Right ventricle myocardium inferior (tissue), 1 donor: ENCODE measurements around the gene MARCHF2. TPM values are rescaled to one million over a fixed set of nuclear protein-coding genes. Genes with fewer than 3 reads are reported as not detected.
"Not testable (repeated sequence)": the region's sequence is repeated elsewhere in the genome, so short reads cannot be mapped to it uniquely, and the experiment has no call there.

Experiments used
- ATAC-seq: fragments of 200-7000 bp; cut with Tn5 transposase; one replicate; pipeline ENCODE4 v1.9.1; 2020; ENCODE audit warnings: mild to moderate bottlenecking, moderate library complexity
- DNase-seq: peaks from one replicate; pipeline ENCODE4 v3.0.0; 2021; ENCODE audit errors: missing footprints
- intact Hi-C: fragments of 100-400 bp; cut with DNase I; formaldehyde crosslinking; loops from one replicate; pipeline ENCODE4 v1.11.0; 2022
- total RNA-seq: library from RNA; stranded (reverse); fragmentation: NEBNext Ultra II Directional; extraction: Animal tissue kit (Norgen Biotek cat#: 25700); gene quantifications from one replicate; pipeline ENCODE4 v1.2.1, GENCODE V29; 2021
- donor health status: DM: no; HTN: yes; CAD: no; lungs with severe emphysema.

MARCHF2 gene
- total RNA-seq, 1 donor from 2014 or later, result 110 TPM

DNA sequence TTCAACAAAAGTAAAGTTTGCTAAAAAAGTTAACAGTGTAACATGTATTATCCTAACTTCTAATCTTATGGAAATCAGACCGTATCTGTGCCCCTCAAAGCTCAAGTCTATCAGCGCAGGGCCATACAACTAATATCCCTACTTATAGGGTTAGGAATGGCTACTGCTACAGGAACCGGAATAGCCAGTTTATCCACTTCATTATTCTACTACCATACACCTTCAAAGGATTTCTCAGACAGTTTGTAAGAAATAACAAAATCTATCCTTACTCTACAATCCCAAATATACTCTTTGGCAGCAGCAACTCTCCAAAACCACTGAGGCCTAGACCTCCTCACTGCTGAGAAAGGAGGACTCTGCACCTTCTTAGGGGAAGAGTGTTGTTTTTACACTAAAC, 27.5 kb upstream of the MARCHF2 start:
- intact Hi-C loops, result not testable (repeated sequence)

DNA sequence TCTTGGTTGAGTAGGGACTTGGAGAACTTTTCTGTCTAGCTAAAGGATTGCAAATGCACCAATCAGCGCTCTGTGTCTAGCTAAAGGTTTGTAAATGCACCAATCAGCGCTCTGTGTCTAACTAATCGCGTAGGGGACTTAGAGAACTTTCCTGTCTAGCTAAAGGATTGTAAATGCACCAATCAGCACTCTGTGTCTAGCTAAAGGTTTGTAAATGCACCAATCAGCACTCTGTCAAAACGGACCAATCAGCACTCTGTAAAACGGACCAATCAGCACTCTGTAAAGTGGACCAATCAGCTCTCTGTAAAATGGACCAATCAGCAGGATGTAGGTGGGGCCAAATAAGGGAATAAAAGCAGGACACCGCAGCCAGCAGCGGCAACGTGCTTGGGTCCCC, 26.7 kb upstream of the MARCHF2 start:
- intact Hi-C loops, DNase-seq, ATAC-seq: not testable (repeated sequence)

More for the DNA sequence above, 27.5 kb upstream of the MARCHF2 start:
- not testable (repeated sequence) for DNase-seq, ATAC-seq

DNA sequence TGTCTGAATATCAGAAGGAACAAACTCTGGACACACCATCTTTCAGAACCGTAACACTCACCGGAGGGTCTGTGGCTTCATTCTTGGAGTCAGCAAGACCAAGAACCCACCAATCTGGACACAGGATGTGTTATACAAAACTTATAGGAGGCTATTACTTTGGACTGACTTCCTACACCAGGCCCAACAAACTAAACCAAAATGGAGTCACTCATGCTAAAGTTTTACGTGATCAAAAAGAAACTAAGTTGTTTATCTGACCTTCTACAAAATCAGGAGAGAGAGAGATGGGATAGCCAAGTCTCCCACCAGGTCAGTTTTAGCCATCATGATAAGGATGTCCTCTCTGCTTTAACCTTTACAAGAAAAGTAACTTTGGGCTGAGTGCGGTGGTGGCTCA, 26.1 kb upstream of the MARCHF2 start:
- intact Hi-C loops, result no loop called here
- no peak for DNase-seq
- no peak for ATAC-seq

DNA sequence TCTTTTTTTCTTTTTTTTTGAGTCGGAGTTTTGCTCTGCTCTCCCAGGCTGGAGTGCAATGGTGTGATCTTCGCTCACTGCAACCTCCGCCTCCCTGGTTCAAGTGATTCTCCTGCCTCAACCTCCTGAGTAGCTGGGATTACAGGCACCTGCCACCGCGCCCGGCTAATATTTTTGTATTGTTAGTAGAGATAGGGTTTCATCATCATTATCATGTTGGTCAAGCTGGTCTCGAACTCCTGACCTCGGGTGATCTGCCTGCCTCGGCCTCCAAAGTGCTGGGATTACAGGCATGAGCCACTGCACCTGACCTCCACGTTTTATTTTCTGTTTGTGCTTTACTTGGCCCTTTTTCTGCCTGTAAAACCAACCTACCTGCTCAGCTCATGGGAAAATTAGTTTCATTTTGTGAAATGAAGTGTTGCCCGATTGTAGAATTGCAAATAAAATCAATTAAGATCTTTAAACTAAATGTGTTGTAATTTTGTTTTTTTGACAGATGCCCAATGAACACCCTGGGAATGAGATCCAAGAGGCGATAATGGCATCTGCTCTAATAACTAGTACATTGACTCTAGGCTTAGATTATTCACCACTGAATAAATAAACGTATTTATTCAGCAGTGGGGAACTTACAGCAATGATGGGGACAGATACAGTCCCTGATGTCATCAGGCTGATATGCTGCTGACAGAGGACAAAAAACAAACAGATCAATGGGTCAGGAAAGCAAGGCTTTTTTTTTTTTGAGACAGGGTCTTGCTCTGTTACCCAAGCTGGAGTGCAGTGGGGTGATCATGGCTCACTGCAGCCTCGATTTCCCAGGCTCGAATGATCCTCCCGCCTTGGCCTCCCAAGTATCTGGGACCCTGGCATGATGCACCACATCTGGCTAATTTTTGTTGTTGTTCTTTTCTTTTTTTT, 25.2 kb upstream of the MARCHF2 start:
- DNase-seq, result no peak
- no peak for ATAC-seq
- intact Hi-C loops, result no loop called here

DNA sequence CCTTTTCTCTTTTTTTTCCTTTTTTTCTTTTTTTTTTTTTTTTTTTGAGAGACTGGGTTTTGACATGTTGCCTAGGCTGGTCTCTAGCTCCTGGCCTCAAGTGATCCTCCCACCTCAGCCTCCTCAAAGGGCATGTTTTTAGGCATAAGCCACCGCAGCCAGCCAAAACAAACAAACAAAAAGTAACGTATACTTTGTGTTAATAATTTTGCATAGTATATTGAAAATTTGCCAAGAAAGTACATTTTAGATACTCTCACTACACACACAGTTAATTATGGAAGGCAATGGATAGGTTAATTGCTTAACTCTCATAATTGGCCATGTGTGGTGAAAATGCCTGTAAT, 24.5 kb upstream of the MARCHF2 start:
- no peak for DNase-seq

DNA sequence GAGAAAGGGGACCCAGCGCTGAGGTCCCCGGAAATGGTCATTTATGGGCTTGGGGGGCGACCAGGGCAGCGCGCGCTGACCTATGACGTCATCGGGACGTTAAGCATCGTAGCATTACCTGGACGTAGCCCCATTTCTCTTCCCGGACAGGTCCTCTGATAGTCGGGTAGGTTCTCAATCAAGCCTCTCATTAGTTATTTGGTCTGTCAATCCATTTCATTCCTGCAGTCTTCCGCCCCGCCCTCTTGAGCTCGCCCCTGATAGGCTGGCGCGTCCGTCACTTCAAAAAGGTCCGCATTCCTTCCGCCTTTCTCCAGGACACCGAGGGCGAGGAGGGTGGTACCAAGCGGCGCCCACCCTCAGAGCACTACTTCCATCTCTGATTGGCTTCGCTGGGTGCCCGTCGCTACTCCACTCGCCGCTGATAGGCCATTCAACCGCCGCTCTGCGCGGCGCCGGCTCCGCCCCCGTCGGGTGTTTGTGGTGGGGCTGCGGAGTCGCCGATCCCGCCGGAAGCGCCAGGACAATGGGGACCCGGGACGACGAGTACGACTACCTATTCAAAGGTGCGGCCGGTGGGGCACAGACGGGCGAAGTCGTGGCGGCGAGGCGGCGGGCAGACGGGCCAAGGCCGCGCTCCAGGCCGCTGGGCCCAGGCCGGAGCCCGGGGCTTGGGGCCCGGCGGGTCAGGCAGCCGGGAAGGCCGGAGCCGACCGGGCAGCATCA, 23.1 kb upstream of the MARCHF2 start, which contains the start of gene RAB11B:
RAB11B (plus strand) TSS at position 470 of the 726 bp plus-strand sequence; CDS start at position 527, 57 bp downstream.
- ATAC-seq, result peak; percentile 93
- intact Hi-C loops, result loop anchor here (1.0 kb wide), 3 partner anchors 23 to 54 kb away; partner anchors contain the start of gene HNRNPM
- peak; percentile 99 for DNase-seq

More for the DNA sequence above, 24.5 kb upstream of the MARCHF2 start:
- ATAC-seq, result no peak
- intact Hi-C loops, result no loop called here

DNA sequence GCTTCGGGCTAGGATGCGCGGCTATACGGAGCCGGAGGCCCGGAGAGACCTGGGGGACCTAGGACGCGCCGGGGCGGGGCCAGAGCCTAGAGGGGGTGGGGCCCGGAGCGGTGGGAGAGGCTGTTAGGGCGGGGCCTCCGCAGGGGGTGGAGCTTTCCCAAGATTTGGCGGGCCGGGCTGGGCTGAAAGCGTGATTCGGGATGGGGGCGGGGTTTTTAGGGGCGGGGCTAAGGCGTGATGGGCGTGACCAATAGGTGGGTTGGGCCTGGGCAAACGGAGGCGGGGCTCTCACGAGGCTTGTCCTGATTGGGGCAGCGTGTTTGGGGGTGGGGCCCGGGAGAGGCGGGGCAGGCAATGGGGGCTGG, 22.5 kb upstream of the MARCHF2 start:
- intact Hi-C loops, result loop anchor here (1.0 kb wide), 2 partner anchors 28 to 54 kb away; partner anchors contain the start of gene HNRNPM
- peak; percentile 87 for ATAC-seq
- DNase-seq, result peak; percentile 97

DNA sequence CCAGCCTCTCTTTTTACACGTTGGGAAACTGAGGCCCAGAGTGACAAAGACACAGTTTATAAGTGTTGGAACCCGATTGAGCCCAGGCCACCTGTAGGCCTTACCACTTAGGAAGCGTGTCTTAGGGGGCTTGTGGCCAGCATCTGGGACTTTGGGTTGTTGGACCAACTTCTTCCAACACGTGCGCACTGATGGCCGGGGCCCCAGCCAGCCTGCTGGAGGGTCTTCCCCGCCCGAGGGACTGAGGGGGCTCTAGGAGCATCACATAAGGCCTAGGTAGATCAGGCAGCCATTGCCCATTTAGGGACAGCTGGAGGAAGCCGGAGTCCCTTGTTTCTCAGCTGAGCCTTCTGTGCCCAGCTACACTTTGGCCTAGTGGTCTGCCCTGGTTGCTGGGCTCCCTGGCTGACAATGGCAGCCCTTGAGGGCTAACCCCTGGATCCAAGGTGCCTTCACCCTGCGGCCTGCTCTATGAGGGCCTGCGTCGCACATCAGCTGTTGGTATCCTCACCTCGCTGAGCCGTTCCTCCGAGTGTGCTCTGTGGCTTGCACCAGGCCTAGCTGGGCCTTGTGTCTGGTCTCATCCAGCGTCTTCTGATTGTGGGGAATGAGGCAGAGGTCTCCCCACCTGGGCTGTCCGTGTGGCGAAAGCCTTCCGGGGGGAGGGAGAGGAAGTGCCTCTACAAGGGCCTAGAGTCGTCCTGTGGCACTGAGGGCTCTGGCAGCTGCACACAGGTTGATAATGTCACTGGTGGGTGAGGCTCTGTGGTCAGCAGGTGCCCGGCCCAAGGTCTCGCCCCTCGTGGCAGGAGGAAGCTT, 21.7 kb upstream of the MARCHF2 start:
- ATAC-seq (no peak), DNase-seq (no peak)
- intact Hi-C loops, result no loop called here

DNA sequence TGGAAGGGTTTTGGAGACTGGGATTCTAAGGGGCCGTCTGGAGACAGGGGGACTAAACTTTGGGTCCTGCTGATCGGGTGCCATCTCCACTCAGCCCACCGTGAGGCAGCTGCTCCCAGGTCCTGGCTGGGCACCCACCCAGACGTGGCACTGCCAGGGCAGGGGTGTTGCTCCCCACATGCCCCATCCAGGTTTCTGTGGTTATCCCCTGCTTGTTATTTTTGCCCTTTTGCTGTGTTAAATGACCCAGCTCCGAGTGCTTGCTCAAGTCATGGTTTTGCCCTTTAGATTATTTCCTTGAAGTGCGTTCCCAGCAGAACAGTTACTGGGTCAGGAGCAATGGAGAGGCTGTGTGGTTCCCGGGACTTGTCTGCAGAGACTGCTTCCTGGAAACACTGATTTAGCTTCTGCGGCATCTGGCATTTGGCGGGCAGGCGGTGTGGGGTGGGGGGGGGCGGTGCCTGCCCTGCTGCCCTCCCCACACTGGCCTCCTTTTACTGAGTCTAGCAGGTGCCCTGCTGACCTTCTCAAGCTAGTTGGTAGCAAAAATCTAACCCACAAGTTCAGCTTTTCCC, 21.0 kb upstream of the MARCHF2 start:
- intact Hi-C loops, result no loop called here
- DNase-seq (no peak), ATAC-seq (no peak)

DNA sequence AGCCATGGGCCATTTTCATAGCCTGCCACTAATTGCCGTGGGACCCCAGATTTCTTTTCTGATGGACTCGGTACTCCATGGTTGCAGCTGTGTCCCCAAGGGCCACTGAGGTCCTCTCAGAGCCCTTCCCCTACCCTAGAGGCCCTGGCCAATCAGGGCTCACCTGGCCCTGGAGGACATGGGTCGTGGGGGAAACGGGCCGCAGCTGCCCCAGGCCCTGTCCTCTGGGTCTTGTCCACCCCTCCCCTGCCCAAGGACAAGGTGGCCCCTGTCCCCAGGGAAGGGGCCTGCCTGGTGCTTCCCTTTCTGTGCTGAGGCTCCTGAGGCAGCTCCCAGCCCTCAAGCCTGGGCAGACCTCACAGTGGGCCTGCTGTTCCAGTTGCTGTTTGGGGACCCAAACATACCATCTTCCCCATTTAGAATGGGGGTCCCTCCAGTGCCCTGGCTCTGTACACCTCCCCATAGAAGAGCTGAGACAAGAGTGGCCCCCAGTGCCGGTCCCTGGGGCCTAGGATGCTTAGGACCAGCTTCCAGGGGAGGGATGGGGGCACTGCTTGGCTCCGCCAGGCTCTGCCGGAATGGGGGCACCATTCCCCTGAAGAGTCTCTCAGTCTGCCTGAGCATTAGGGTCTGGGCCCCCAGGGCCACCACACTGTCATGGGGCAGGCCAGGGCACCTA, 19.8 kb upstream of the MARCHF2 start:
- intact Hi-C loops, result no loop called here
- no peak for ATAC-seq
- DNase-seq, result no peak

DNA sequence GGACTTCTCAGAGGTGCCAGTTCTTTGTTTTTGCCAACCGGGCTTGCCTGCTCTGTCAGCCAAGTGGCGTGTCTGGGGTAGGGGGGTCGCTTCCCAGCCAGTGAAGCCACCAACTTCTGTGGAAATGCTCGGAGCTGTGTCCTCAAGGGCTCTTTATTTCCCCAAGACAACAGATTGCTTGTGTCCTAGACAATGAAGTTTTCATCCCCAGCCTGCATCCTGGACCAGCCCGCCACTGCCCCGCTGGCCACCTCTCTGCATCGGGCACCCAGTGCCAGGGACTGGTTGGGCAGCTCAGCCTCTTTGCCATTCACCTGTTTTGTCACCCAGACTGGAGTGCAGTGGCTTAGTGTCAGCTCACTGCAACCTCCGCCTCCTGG, 19.2 kb upstream of the MARCHF2 start:
- DNase-seq (no peak), ATAC-seq (no peak)
- intact Hi-C loops, result no loop called here

DNA sequence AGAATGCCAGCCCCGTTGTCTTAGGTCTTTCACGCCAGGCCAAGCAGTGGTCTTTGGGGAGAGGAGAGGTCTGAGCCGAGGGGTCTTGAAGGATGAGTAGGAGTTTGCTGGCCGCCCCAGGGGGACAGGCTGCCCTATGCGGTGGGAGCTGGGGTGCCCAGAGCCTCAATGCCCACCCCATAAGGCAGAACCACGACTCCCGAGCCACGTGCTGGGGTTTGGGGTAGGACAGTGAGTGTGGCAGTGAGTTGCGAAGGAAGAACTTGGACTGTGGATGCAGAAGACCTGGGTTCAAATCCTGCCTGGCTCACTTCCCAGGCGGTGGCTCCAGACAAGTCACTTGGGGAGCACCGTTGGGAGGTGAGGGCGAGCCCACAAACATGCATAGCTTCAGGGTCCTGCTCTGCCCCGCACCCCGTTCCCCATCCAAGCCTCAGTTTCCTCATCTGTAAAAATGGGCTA, 17.5 kb upstream of the MARCHF2 start:
- intact Hi-C loops, result loop anchor here (2.0 kb wide), 1 partner anchor 41 kb away; no protein-coding TSS in a partner anchor
- no peak for DNase-seq

DNA sequence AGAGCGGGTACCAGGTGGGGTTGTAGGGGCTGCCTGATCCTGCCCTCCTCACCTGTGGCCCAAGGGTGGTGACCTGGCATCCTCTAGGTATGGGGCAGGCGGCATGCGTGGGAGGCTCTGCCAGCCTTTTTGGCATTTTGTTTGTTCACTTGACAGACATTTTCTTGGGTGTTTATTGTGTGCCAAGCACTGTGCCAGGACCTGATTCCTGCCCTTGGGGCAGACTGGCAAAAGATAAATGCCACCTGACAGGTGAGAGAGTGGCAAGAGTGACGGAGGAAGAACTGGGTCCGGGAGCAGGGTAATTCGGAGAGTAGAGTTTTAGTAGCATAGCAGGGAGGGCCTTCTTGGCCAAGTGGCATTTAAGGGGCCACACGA, 16.9 kb upstream of the MARCHF2 start:
- DNase-seq (no peak), ATAC-seq (no peak)
- intact Hi-C loops, result loop anchor here (2.0 kb wide), 1 partner anchor 41 kb away; no protein-coding TSS in a partner anchor

More for the DNA sequence above, 17.5 kb upstream of the MARCHF2 start:
- ATAC-seq, result no peak

DNA sequence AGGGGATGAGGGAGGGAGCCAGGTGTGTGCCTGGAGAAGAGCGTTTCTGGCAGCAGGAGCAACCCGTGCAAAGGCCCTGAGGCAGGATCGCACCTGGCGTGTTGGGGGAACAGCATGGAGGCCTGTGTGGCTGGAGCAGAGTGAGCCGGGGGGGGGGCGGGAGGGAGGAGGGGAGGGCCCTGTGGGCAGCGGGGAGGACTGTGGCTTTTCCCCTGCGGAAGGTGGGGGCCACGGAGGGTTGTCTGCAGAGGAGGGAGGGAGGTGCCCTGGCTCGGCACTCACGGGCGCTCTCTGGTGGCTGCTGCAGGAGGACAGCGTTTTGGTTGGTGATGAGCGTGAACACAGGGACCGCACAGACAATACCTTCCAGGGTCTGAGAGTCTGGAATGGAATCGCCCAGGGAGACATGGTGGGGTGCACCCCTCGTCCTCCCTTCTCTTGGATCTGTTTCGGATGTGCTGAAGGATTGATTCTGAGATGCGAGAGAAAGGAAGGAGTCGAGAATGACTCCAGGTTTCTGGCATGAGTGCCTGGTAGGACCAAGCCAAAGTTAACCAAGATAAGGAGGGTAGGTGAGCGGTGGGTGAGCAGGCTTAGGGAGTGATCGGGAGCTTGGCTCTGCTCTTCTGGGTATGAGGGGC, 16.4 kb upstream of the MARCHF2 start:
- ATAC-seq, result peak; percentile 47
- intact Hi-C loops, result loop anchor here (2.0 kb wide), 1 partner anchor 42 kb away; no protein-coding TSS in a partner anchor
- DNase-seq, result peak; percentile 82

DNA sequence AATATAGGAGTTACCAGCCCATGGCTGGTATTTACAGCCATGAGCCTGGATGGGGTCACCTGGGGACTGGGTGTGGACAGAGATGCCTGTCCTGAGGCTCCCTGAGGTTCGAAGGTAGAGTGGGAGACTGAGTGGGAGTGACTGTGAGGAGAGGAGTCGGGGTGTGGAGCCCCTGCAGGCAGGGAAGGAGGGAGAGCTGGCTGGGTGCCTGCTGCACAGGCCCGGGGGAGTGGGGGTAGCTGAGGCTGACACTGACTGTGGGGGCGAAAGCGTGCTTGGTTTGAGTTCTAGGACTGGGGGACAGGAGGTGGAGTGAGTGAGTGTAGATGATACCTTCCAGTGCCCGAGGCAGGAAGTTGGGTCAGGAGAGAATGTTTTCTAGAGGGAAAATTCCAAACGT, 15.8 kb upstream of the MARCHF2 start:
- DNase-seq (no peak), ATAC-seq (no peak)
- intact Hi-C loops, result loop anchor here (2.0 kb wide), 1 partner anchor 42 kb away; no protein-coding TSS in a partner anchor

DNA sequence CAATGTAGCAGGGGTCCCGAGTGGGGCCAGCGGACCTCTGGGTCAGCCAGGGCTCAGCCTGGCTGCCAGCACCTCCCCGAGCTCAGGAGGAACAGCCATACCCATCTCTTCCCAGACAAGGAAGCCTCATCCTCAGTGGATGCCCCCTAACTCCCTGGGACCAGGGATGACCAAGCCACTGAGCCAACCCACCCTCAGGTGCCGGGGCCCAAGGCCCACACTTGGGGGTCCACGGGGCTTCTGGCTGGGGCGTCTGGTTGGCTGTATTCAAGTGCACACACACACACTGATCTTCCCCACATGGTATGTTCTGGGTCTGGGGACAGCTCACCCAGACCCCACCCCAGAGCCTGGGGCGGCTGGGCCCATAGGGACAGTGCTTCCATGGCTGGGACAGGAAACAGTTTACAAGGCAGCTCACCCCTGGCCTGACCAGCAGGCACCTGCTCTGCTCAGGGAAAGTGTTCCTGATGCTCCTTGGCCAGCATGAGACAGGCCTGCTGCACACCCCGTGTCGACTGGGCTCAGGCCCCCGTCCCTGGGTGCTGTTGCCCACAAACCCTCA, 15.3 kb upstream of the MARCHF2 start:
- DNase-seq (no peak), ATAC-seq (no peak)
- intact Hi-C loops, result loop anchor here (2.0 kb wide), 1 partner anchor 43 kb away; no protein-coding TSS in a partner anchor

DNA sequence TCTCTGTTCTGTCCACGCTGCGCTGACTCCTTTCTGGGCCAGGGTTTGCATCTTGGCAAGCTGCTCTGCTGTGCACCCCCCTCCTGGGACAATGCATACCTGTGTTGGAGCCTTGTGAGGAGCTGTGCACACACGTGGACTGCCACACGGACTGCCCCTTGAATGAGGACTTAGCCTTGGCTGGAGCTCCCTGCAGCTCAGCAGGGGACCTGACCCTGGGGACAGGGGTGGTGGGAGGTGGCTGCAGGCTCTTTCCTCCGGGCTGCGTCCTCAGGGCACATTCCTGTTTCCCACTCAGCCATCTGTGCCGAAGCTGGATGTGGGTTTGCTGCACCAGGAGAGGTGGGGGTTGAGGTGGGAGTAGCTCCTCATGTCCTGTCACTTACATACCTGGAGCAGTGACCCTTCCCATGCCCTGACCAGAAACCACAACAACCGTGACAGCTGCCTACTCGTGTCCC, 14.8 kb upstream of the MARCHF2 start:
- ATAC-seq, result no peak
- intact Hi-C loops, result no loop called here

More for the DNA sequence above, 14.8 kb upstream of the MARCHF2 start:
- DNase-seq, result no peak
